Airway epithelial cell (primary cell): ENCODE results near the gene NPY4R. TPM values are rescaled to one million over a fixed set of nuclear protein-coding genes. Genes with fewer than 3 reads are reported as not detected.

Experiments used
- total RNA-seq: library from RNA; depleted of rRNA; stranded (reverse); fragments of >200 nt; gene quantifications from 2 replicates; pipeline ENCODE4 v1.2.3, GENCODE V29; 2015

NPY4R gene
- 0.07 TPM in 1 of 2 replicates, not detected in the other for total RNA-seq

GRCh38 chr10:46465765-46466164 lies at the start of gene NPY4R:
NPY4R (minus strand) TSS chr10:46465958; CDS start chr10:46462635, 3,323 bp downstream.

Other genes starting within 250 kb of the NPY4R start
- gene ANTXRL, start 179.0 kb downstream of the NPY4R start, total RNA-seq: not detected in 2 replicates
- 291 and 296 TPM in 2 replicates for gene ANXA8L1, start 90.2 kb downstream of the NPY4R start, total RNA-seq
- gene GPRIN2, start 90.7 kb upstream of the NPY4R start, total RNA-seq: 1.6 and 4.3 TPM in 2 replicates
- gene SYT15, start 113.2 kb upstream of the NPY4R start, total RNA-seq: not detected in 2 replicates